D341Med (cell line): Measurements from ENCODE around the gene CDK5R2.
"Not testable (repeated sequence)": the region's sequence is repeated elsewhere in the genome, so short reads cannot be mapped to it uniquely, and the experiment has no call there.

ENCODE experiments used
- DNase-seq: peaks from one replicate; pipeline ENCODE4 v3.0.0; 2012; ENCODE audit warnings: low spot score

Gene CDK5R2

GRCh38 chr2:218959141-218959731 lies at the start of gene CDK5R2:
Gene CDK5R2, plus strand, starts transcription at chr2:218959666. Its CDS starts 155 bp downstream, at chr2:218959821.
- peak; percentile 98 for DNase-seq

GRCh38 chr2:218910741-218911140 lies 48.7 kb upstream of the CDK5R2 start:
- no peak for DNase-seq

GRCh38 chr2:218920504-218920903 lies 39.0 kb upstream of the CDK5R2 start:
- DNase-seq: no peak

GRCh38 chr2:218924757-218925156 lies 34.7 kb upstream of the CDK5R2 start:
- DNase-seq: no peak

GRCh38 chr2:218925434-218925833 lies 34.0 kb upstream of the CDK5R2 start:
- DNase-seq: no peak

GRCh38 chr2:218927422-218927821 lies 32.0 kb upstream of the CDK5R2 start:
- no peak for DNase-seq

GRCh38 chr2:218927876-218928275 lies 31.6 kb upstream of the CDK5R2 start:
- no peak for DNase-seq

GRCh38 chr2:218930488-218930887 lies 29.0 kb upstream of the CDK5R2 start:
- not testable (repeated sequence) for DNase-seq

- DNase-seq: not testable (repeated sequence)
Observed at GRCh38 chr2:218931751-218932150, 27.7 kb upstream of the CDK5R2 start.

- no peak for DNase-seq
Observed at GRCh38 chr2:218944759-218945404, 14.6 kb upstream of the CDK5R2 start.

- DNase-seq: no peak
Observed at GRCh38 chr2:218946621-218947020, 12.8 kb upstream of the CDK5R2 start.

- no peak for DNase-seq
Observed at GRCh38 chr2:218952160-218952559, 7.3 kb upstream of the CDK5R2 start.

GRCh38 chr2:218953366-218953954 lies 6.0 kb upstream of the CDK5R2 start:
- DNase-seq: no peak

- DNase-seq: no peak
Observed at GRCh38 chr2:218954541-218955300, 4.7 kb upstream of the CDK5R2 start.

- no peak for DNase-seq
Observed at GRCh38 chr2:218956039-218956438, 3.4 kb upstream of the CDK5R2 start.

- no peak for DNase-seq
Observed at GRCh38 chr2:218957671-218958070, 1.8 kb upstream of the CDK5R2 start.

GRCh38 chr2:218958276-218958675 lies 1.2 kb upstream of the CDK5R2 start:
- DNase-seq: no peak

- peak; percentile 49 for DNase-seq
Observed at GRCh38 chr2:218959761-218960308, 369 bp downstream of the CDK5R2 start.

GRCh38 chr2:218960309-218961165 lies 1.1 kb downstream of the CDK5R2 start:
- DNase-seq: no peak

- DNase-seq: no peak
Observed at GRCh38 chr2:218961229-218961628, 1.8 kb downstream of the CDK5R2 start.
